Smooth muscle cell (in vitro differentiated cells): ENCODE results near the gene ANGPTL1. TPM values are rescaled to one million over a fixed set of nuclear protein-coding genes. Genes with fewer than 3 reads are reported as not detected.

Experiments used
- DNase-seq: peaks from one replicate; lab custom pipeline; 2025; ENCODE audit not compliant: unreplicated experiment; lab: John Stamatoyannopoulos, UW
- H2AFZ ChIP-seq: fragments of 200-600 bp; sonication (generic); 2 replicates; pipeline ENCODE4 v1.6.0; 2016; ENCODE audit warnings: antibody characterized with exemption, low read depth, mild to moderate bottlenecking
- H3F3A ChIP-seq: fragments of 200-600 bp; sonication (generic); 2 replicates; pipeline ENCODE4 v1.6.0; 2017; ENCODE audit warnings: antibody characterized with exemption, low read depth
- H3K27ac ChIP-seq: fragments of 200-600 bp; sonication (generic); 2 replicates; pipeline ENCODE4 v1.5.1; 2016; ENCODE audit warnings: low read depth, mild to moderate bottlenecking
- H3K27me3 ChIP-seq: fragments of 200-600 bp; sonication (generic); 2 replicates; pipeline ENCODE4 v1.6.1; 2016; ENCODE audit warnings: low read depth, mild to moderate bottlenecking
- H3K36me3 ChIP-seq: fragments of 200-600 bp; sonication (generic); 2 replicates; pipeline ENCODE4 v1.5.1; 2016; ENCODE audit warnings: low read depth
- H3K4me1 ChIP-seq: fragments of 200-600 bp; sonication (generic); 2 replicates; pipeline ENCODE4 v1.5.1; 2016; ENCODE audit warnings: low read depth
- H3K4me2 ChIP-seq: fragments of 200-600 bp; sonication (generic); 2 replicates; pipeline ENCODE4 v1.6.0; 2016; ENCODE audit warnings: mild to moderate bottlenecking
- H3K4me3 ChIP-seq: fragments of 200-600 bp; sonication (generic); 2 replicates; pipeline ENCODE4 v1.5.1; 2016; ENCODE audit warnings: mild to moderate bottlenecking
- H3K79me2 ChIP-seq: fragments of 200-600 bp; sonication (generic); 2 replicates; pipeline ENCODE4 v1.6.0; 2016; ENCODE audit warnings: low read depth, mild to moderate bottlenecking
- H3K9ac ChIP-seq: fragments of 200-600 bp; sonication (generic); 2 replicates; pipeline ENCODE4 v1.6.0; 2016; ENCODE audit warnings: low read depth
- H3K9me3 ChIP-seq: fragments of 200-600 bp; sonication (generic); replicated peaks from 2 replicates; pipeline ENCODE4 v1.5.1; 2016; ENCODE audit warnings: low read depth
- H4K20me1 ChIP-seq: fragments of 200-600 bp; sonication (generic); 2 replicates; pipeline ENCODE4 v1.6.0; 2016; ENCODE audit warnings: low read depth
- CTCF ChIP-seq: fragments of 200-600 bp; sonication (generic); IDR thresholded peaks from 2 replicates; pipeline ENCODE4 v1.5.1; 2017; ENCODE audit warnings: borderline replicate concordance, mild to moderate bottlenecking, antibody characterized with exemption; ENCODE audit not compliant: insufficient read depth, poor library complexity, severe bottlenecking
- WGBS: methylation state at CpG from one replicate; pipeline ENCODE4 v1.1.7; 2016; ENCODE audit warnings: low lambda C conversion rate; 5-methylcytosine and 5-hydroxymethylcytosine counted together
- polyA plus RNA-seq: library from polyadenylated mRNA; unstranded; fragments of >200 nt; fragmentation: Nextera tagmentation; extraction: Ambion mirVana; gene quantifications from 2 replicates; pipeline ENCODE4 v1.2.1, GENCODE V29; 2016
- total RNA-seq: library from RNA; depleted of rRNA; stranded (reverse); fragments of >200 nt; gene quantifications from 2 replicates; pipeline ENCODE4 v1.2.3, GENCODE V29; 2014

Gene ANGPTL1
- total and polyA plus RNA-seq, 2 experiments from 2014 or later: 5.0 to 7.5 TPM

GRCh38 chr1:178802873-178803272, 68.0 kb downstream of the ANGPTL1 start:
- no peaks in the 10 kb centered on the region for H3K27me3 ChIP-seq
- no peak overlapping the region for H3K4me3 ChIP-seq

More at GRCh38 chr1:178802873-178803272, 68.0 kb downstream of the ANGPTL1 start:
- Histone ChIP-seq H3K79me2 (no peaks in the 10 kb centered on the region), H2AFZ (no peak overlapping the region), H3K4me2 (no peak overlapping the region), H3K9ac (no peak overlapping the region), H3K9me3 (no peaks in the 10 kb centered on the region), H3K27ac (no peak overlapping the region), H3K36me3 (no peaks in the 10 kb centered on the region), H4K20me1 (no peaks in the 10 kb centered on the region), H3K4me1 (no peaks in the 10 kb centered on the region), H3F3A (no peaks in the 10 kb centered on the region)
- 94% methylated on average over 3 of the region's 3 CpGs for WGBS
- DNase-seq: no peak
- no peak for TF ChIP-seq CTCF

Other genes starting within 250 kb of the ANGPTL1 start
- gene RALGPS2, start 145.8 kb downstream of the ANGPTL1 start, total RNA-seq: 23.8 and 30.0 TPM in 2 replicates
- gene RALGPS2, start 145.8 kb downstream of the ANGPTL1 start, polyA plus RNA-seq: 3.6 and 4.7 TPM in 2 replicates
- gene FAM20B, start 154.8 kb upstream of the ANGPTL1 start, total RNA-seq: 21.1 and 32.7 TPM in 2 replicates
- gene FAM20B, start 154.8 kb upstream of the ANGPTL1 start, polyA plus RNA-seq: 7.8 and 8.2 TPM in 2 replicates
- gene TOR3A, start 211.0 kb upstream of the ANGPTL1 start, total RNA-seq: 11.6 and 13.0 TPM in 2 replicates
- gene TOR3A, start 211.0 kb upstream of the ANGPTL1 start, polyA plus RNA-seq: 16.6 and 20.6 TPM in 2 replicates